Activated CD4-positive, alpha-beta T cell treated with anti-CD3 and anti-CD28 coated beads for 1 hour (primary cell): Measurements from ENCODE around the gene PRKAR1B.
"Not testable (repeated sequence)": the region's sequence is repeated elsewhere in the genome, so short reads cannot be mapped to it uniquely, and the experiment has no call there.

Experiments used
- DNase-seq: peaks from one replicate; pipeline ENCODE4 v3.0.0-alpha.2; 2020

PRKAR1B gene

GRCh38 chr7:569071-569855, 157.8 kb downstream of the PRKAR1B start:
- no peak for DNase-seq

- DNase-seq = no peak
These were observed 158.8 kb downstream of the PRKAR1B start for GRCh38 chr7:568031-568951.

- DNase-seq = no peak
These were observed 159.7 kb downstream of the PRKAR1B start for GRCh38 chr7:567305-567883.

GRCh38 chr7:566100-566499, 161.0 kb downstream of the PRKAR1B start:
- DNase-seq = no peak

- DNase-seq = no peak
These were observed 162.8 kb downstream of the PRKAR1B start for GRCh38 chr7:564176-564865.

GRCh38 chr7:563629-564170, 163.4 kb downstream of the PRKAR1B start:
- DNase-seq = no peak

GRCh38 chr7:562789-563628, 164.1 kb downstream of the PRKAR1B start:
- no peak for DNase-seq

- DNase-seq = no peak
These were observed 164.8 kb downstream of the PRKAR1B start for GRCh38 chr7:562374-562675.

GRCh38 chr7:561631-562373, 165.3 kb downstream of the PRKAR1B start:
- no peak for DNase-seq

- no peak for DNase-seq
These were observed 166.0 kb downstream of the PRKAR1B start for GRCh38 chr7:560966-561630.

- no peak for DNase-seq
These were observed 167.7 kb downstream of the PRKAR1B start for GRCh38 chr7:559396-559705.

- no peak for DNase-seq
These were observed 169.6 kb downstream of the PRKAR1B start for GRCh38 chr7:557558-557881.

- DNase-seq = no peak
These were observed 170.1 kb downstream of the PRKAR1B start for GRCh38 chr7:556837-557557.

GRCh38 chr7:556291-556826, 170.7 kb downstream of the PRKAR1B start:
- no peak for DNase-seq

GRCh38 chr7:555551-556160, 171.4 kb downstream of the PRKAR1B start:
- no peak for DNase-seq

GRCh38 chr7:553636-554111, 173.4 kb downstream of the PRKAR1B start:
- no peak for DNase-seq

- DNase-seq = no peak
These were observed 174.0 kb downstream of the PRKAR1B start for GRCh38 chr7:552868-553635.

GRCh38 chr7:552151-552867, 174.8 kb downstream of the PRKAR1B start:
- DNase-seq = not testable (repeated sequence)
